GM19452 (cell line): Measurements from ENCODE around the gene SETD3.

Source experiments
- ATAC-seq: cut with Tn5 transposase; IDR thresholded peaks from one replicate; pipeline ENCODE4 v1.9.1; 2021; ENCODE audit not compliant: unreplicated experiment

The SETD3 gene

DNA sequence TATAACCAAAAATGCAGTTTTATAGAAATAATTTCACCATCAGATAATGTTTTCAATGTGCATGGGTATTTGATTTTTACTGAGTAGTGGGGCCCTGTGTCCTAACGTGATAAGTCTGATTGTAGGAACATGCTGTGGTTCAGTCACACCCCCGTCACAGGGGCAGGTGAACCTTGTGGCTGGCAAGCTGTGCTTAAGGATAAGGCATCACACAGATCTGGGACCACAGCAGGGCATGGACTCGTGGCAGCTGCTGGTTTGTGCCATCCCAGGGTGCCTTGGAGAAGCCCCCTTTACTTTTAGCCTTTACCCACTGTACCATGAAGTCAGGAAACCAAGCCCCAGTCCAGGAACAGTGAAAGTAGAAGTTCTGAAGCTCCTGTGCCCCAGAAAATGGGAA, 17.2 kb upstream of the SETD3 start:
- no peak for ATAC-seq

- no peak for ATAC-seq
Observed at GRCh38 chr14:99497341-99497740, 16.7 kb upstream of the SETD3 start.

DNA sequence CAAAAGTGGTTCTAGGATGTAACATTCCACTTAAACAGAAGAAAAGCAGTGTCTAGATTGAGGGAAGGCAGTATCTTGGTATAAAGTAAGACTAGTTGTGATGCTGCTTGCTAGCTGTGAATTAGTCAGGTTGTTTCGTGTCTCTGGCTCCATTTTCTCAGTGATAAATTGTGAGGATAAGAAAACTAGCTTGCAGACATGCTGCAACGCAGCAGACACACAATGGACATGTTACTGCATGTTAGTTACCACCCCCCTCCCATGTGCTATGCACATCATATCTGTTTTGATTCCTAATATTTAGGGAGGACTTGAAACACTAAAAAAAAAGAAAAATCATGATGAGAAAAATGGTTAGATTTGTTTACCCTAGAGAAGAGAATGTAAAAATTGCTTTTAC, 3.4 kb upstream of the SETD3 start:
- no peak for ATAC-seq

DNA sequence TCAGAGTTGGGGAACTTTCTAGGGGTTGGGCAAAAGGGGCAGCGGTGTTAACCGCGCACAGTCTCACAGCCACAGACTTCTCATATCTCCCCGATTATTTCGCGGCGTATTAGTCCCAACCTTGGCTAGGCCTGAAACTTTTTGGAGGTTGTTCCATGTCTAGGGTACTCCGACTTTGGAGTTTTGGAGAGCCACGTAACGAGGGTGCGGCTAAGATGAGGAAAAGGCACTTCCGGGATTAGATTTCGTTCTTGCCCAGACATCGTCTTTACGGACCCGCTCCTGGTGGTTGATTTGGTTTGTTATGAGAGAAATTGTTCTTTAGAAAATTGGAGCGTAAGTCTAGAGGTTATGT, 1.1 kb upstream of the SETD3 start:
- ATAC-seq = no peak

- peak; percentile 85 for ATAC-seq
Observed at GRCh38 chr14:99480917-99481744, 472 bp upstream of the SETD3 start, which contains the start of gene CCNK. Gene CCNK, plus strand, starts transcription at chr14:99481409. Its CDS starts 11,269 bp downstream, at chr14:99492678.

GRCh38 chr14:99479160-99479905, 1.3 kb downstream of the SETD3 start:
- ATAC-seq = no peak

DNA sequence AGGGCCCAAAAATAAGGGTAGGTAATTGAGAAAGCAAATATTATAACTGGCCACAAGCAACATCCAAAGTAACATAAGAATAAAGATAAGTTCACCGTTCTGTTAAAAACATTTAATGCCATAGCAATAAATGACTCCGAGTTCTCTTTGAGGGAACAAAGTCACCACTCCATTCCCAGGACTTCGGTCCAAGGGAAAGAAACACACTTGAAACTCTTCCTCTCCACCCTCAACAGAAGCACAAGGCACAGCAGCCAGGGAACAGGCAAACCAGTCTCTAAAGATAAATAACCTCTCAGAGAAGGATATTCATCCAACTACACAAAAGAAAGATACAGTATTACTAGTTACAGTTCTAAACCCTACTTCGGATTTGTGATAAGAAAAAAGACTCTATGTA, 2.5 kb downstream of the SETD3 start:
- ATAC-seq = no peak

- no peak for ATAC-seq
Observed at GRCh38 chr14:99476864-99477263, 3.8 kb downstream of the SETD3 start.

- no peak for ATAC-seq
Observed at GRCh38 chr14:99475660-99476059, 5.0 kb downstream of the SETD3 start.

DNA sequence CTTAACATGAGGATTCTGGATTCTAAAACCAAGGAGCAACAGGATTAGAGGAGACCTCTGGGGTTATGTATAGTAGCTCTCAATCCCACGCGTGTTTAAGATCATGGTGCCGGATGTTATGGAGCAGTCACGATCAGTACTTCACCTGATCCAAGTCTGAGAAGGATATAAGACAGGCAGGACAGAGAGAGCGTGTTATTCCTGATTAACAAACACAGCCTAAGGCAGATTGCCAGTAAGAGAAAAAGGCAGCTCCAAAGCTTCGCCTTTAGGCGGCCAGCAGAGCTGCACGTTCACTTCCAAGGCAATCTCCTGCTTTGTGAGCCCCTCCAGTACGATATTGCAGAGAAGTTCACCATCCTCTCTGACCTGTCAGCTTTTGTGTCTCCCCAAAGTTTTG, 5.5 kb downstream of the SETD3 start:
- no peak for ATAC-seq

- ATAC-seq = no peak
Observed at GRCh38 chr14:99473458-99473857, 7.2 kb downstream of the SETD3 start.

GRCh38 chr14:99472937-99473336, 7.7 kb downstream of the SETD3 start:
- ATAC-seq = no peak

- no peak for ATAC-seq
Observed at GRCh38 chr14:99471731-99472130, 8.9 kb downstream of the SETD3 start.

DNA sequence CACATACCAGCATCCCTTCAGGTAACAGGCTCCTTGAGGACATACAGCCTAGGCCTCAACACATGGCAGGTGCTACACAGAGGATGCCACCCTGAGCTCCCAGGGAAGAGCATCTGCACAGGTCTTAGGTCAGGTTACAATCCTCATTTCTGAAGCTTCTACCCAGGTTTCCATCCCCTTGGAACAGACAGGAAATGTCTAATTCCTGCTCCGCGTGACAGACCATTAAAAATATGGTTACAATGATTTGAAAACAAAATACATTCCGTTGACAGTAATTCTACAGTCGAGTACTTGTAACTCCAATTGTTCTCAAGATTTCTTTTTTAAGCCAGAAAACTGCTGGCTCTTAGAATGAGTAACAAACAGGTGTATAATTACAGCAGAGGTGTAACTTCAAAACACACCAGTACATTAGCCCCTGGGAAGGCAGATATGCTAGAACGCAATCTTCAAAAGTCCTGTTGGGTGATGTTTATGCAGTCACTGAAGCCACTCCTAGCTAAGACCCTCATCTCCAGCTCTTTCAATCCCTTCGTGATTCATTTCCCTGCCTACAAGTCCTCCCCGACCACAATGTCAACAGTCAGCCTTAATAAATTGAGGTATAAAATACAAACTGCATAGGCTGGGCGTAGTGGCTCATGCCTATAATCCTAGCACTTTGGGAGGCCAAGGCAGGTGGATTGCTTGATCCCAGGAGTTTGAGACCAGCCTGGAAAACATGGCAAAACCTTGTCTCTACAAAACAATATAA, 11.6 kb downstream of the SETD3 start:
- ATAC-seq = no peak

DNA sequence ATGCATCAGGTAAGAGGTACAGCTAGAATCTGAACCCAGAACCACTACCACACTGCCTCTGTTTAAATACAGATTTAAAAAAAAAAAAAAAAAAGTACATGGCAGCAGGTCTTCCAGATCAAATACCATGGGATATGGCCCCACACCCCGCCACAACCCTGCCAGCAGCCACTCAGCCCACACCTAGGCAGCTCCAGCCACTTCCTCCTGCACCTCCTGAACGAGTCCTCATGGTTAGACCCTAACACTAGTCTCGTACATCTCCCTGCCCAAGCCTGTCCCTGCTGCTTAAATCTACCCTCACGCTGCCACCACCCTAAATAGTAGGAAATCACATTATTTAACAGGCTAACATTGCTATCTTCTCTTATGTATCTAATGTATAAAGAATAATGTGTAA, 12.6 kb downstream of the SETD3 start:
- ATAC-seq = no peak

DNA sequence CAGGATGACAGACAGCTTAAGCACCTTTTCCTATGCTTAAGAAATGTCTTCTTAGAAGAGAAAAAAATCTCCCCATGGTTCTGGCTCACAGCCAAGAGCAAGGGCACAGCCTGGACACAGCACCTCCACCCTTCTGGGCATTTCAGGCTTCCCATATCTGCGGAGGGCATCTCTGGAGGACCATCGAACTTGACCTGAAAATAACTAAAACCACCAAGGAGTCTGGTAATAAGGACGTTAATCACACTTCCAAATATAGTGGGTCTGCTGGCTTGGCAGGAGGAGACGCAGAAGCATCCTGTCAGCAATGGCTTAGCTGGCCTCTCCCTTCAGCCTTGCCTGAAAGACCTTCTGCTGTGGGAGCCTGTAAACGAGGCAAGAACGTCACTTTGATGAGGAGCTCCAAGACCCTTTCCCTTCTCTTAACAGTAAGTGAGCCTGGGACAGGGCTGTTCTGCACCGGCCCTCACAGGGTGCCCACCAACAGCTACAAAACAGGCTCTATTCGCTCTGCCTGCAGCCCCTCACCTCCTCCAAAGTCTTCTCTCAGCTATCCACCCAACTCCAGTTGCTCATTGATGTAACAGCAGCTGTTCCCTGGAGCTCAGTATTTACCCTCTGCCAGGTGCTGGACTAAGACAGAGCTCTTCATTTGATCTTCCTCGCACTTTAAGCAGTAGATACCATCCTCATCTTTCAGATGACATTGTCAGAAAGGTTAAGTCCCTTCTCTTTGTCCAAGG, 13.2 kb downstream of the SETD3 start:
- ATAC-seq = no peak

- no peak for ATAC-seq
Observed at GRCh38 chr14:99466758-99467157, 13.9 kb downstream of the SETD3 start.

DNA sequence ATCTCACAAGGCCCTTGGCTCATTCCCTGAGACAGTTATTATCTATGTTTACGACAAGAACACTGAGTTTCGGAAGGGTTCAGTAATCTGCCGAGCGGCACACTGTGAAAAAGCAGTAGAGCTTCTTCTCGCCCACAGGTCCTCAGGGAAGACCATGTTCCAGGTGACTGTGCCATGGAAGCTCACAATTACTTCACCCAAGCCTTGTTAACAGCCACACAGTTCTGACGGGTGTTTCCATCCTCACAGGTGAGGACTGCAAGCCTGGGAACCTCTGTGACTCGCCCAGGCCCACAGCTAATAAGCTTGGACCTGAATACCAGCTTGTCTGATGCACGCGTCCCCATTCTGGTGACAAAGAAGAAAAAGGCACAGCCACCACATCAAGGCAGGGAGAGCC, 15.4 kb downstream of the SETD3 start:
- no peak for ATAC-seq

- no peak for ATAC-seq
Observed at GRCh38 chr14:99463974-99464373, 16.7 kb downstream of the SETD3 start.

DNA sequence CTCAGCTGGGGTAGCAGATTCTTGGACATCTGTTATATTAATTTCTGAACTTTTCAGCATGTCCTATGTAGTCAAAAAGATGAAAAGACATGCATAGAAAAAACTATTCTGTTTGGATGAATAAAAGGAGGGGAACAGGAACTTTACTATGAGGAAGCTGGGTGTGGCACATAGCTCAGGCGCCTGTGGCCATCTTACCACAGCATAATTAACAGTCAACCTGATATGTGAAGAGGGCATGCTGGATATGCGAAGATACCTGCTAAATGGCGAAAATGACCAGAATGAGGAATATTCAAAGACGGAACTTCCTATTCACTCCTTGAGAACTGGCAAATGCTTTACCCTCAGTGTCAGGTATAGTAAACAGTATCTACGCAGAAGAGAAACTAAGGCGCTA, 18.4 kb downstream of the SETD3 start:
- no peak for ATAC-seq
